Epithelial cell of esophagus (primary cell): ENCODE data around the gene ATL3.
"Not testable (repeated sequence)": the region's sequence is repeated elsewhere in the genome, so short reads cannot be mapped to it uniquely, and the experiment has no call there.

Experiments used
- DNase-seq: peaks from one replicate; pipeline ENCODE4 v3.0.0; 2010; ENCODE audit warnings: low read depth
- H3K4me3 ChIP-seq: 2 replicates; pipeline ENCODE4 v1.5.1; 2011; ENCODE audit warnings: mild to moderate bottlenecking, low read length, control low read depth
- CTCF ChIP-seq: IDR thresholded peaks from 2 replicates; pipeline ENCODE4 v1.5.1; 2011; ENCODE audit warnings: low read depth, mild to moderate bottlenecking, low read length, control low read depth, inconsistent platforms; ENCODE audit not compliant: insufficient read depth; ENCODE audit errors: missing control alignments

Gene ATL3

GRCh38 chr11:63586451-63587166 is 84.6 kb downstream of the ATL3 start:
- no peak for TF ChIP-seq CTCF
- no peak overlapping the region for H3K4me3 ChIP-seq
- no peak for DNase-seq

GRCh38 chr11:63583357-63583677 is 87.9 kb downstream of the ATL3 start:
- H3K4me3 ChIP-seq, result no peak overlapping the region
- DNase-seq, result no peak
- no peak for TF ChIP-seq CTCF

GRCh38 chr11:63581224-63581623 is 90.0 kb downstream of the ATL3 start:
- DNase-seq, result not testable (repeated sequence)

GRCh38 chr11:63578882-63579281 is 92.3 kb downstream of the ATL3 start:
- DNase-seq, H3K4me3 ChIP-seq: not testable (repeated sequence)

More at GRCh38 chr11:63581224-63581623, 90.0 kb downstream of the ATL3 start:
- H3K4me3 ChIP-seq, result not testable (repeated sequence)

- no peak overlapping the region for H3K4me3 ChIP-seq
- no peak for TF ChIP-seq CTCF
- DNase-seq, result peak; percentile 53
These were observed 96.1 kb downstream of the ATL3 start for GRCh38 chr11:63574856-63575602.
